HT-29 (cell line): ENCODE measurements around the gene DNAJC22. TPM values are rescaled to one million over a fixed set of nuclear protein-coding genes. Genes with fewer than 3 reads are reported as not detected.
A peak's percentile ranks its signal among the peaks of the same experiment; 100 is the strongest.

Source experiments
- DNase-seq: peaks from one replicate; pipeline ENCODE4 v3.0.0-alpha.2; 2015; ENCODE audit warnings: low spot score
- total RNA-seq: library from RNA; depleted of rRNA; stranded (reverse); fragments of >200 nt; shearing (Covaris generic); gene quantifications from 2 replicates; pipeline ENCODE4 v1.2.3, GENCODE V29; 2014

DNAJC22 gene
- total RNA-seq, 1 experiment from 2014 or later = 9.2 TPM

GRCh38 chr12:49344486-49345050 lies 2.1 kb upstream of the DNAJC22 start:
- no peak for DNase-seq

GRCh38 chr12:49345051-49345824 lies 1.4 kb upstream of the DNAJC22 start:
- DNase-seq = no peak

- no peak for DNase-seq
These were observed 646 bp upstream of the DNAJC22 start for GRCh38 chr12:49345825-49346658.

DNA sequence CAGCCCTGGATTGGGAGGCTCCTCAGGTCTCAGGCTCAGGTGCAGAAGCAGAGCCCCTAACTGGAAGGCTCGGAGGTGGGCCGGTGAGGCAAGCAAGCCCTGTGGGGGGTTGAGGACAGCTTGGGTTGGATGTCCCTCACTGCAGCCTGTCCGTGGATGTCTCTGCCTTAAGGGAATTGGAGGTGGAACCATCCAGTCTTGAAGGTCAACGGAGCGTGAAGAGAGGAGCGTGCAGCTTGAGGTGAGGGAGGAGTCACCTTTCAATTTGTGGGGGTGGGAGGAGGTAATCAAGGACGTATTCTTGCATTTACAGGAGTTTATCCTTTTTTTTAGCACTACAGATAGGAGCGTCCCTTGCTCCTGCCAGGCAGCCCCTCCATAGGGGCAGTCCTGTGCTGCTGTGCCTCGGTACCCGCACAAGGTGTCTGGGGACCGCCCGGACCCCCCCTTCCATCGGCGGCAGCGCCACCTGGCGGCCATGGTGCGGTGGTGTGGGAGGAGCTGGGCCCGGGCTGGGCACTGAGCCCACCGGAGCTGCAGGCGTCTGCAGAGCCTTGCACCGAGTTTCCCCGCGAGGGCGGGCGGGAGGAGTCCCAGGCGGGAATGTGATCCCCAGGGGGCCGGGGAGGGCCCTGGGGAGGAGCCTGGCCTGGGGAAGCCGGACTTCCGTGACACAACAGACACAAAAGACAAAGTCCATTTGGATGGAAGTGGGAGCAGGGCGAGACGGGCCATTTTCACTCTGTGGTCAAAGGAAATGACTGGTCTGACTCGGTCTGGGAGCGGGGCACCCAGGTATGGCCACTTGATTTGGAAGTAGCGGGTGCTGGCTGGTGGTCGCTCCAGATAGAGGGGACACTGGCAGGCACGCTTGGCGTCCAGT lies 864 bp downstream of the DNAJC22 start:
- DNase-seq = peak; percentile 87

GRCh38 chr12:49348781-49349180 lies 2.1 kb downstream of the DNAJC22 start:
- no peak for DNase-seq

DNA sequence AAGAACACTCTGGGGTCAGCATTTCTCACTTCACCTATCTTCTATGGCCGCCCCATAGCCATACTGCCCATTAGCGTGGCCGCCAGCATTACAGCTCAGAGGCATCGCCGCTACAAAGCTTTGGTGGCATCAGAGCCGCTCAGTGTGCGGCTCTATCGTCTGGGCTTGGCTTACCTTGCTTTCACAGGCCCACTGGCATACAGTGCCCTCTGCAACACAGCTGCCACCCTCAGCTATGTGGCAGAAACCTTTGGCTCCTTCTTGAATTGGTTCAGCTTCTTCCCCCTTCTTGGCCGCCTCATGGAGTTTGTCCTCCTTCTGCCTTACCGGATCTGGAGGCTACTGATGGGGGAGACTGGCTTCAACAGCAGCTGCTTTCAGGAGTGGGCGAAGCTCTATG lies 2.6 kb downstream of the DNAJC22 start:
- DNase-seq = no peak

- no peak for DNase-seq
These were observed 5.7 kb downstream of the DNAJC22 start for GRCh38 chr12:49352351-49352750.

DNA sequence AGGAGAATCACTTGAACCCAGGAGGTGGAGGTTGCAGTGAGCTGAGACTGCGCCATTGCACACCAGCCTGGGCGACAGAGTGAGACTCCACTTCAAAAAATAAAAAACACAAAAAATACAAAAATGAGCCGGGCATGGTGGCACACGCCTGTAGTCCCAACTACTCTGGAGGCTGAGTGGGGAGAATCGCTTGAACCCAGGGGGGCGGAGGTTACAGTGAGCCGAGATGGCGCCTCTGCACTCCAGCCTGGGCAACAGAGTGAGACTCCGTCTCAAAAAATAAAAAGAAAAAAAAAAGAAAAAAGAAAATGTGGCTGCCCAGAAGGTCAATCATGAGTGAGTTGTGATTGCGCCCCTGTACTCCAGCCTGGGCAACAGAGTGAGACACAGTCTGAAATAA lies 9.2 kb downstream of the DNAJC22 start:
- no peak for DNase-seq

GRCh38 chr12:49357103-49357678 lies 10.5 kb downstream of the DNAJC22 start:
- DNase-seq = peak; percentile 72

GRCh38 chr12:49358483-49359141 lies 11.9 kb downstream of the DNAJC22 start:
- peak; percentile 89 for DNase-seq

- DNase-seq = no peak
These were observed 13.0 kb downstream of the DNAJC22 start for GRCh38 chr12:49359671-49360070.

DNA sequence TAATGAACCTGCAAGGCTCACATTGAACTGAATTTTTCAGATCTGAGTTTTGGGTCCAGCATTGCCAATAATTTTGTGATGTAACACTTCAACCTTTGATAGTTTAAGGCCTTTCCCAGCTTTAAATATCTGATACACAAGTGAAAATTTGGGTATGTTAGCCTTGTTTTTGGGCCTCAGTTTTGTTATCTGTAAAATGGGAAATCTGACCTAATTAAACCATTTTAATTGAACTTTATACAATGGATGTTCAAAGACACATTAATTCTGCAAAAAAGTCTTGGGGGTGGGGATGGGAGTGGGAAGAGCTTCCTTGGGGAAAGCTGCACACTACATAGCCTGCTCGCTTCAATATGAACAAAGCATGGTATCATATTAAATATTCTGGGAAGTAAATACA lies 15.4 kb downstream of the DNAJC22 start:
- DNase-seq = no peak

GRCh38 chr12:49364989-49365388 lies 18.3 kb downstream of the DNAJC22 start:
- no peak for DNase-seq

- DNase-seq = no peak
These were observed 18.9 kb downstream of the DNAJC22 start for GRCh38 chr12:49365542-49365941.

DNA sequence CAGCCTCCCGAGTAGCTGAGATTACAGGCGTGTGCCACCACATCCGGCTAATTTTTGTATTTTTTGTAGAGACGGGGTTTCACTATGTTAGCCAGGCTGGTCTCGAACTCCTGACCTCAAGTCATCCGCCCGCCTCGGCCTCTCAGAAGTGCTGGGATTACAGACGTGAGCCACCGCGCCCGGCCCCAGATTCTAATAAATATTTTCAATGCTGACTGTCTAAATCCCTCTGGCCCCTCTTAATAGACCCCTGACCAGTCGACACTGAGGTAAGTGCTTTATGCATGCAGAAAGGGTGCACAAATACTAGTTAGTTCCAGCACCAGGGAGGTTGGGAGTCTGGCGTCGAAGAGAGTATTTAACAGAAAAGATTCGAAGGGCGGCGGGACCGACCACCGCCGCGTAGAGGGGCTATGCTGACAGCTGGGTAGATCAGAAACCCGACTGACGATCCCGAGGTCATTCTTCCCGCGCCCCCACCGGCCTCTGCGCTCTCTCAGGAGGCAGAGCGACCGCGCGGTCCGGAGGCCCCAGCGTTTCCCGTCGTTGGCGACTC lies 19.5 kb downstream of the DNAJC22 start:
- no peak for DNase-seq

GRCh38 chr12:49366652-49367380 lies 20.1 kb downstream of the DNAJC22 start:
- DNase-seq = peak; percentile 91

DNA sequence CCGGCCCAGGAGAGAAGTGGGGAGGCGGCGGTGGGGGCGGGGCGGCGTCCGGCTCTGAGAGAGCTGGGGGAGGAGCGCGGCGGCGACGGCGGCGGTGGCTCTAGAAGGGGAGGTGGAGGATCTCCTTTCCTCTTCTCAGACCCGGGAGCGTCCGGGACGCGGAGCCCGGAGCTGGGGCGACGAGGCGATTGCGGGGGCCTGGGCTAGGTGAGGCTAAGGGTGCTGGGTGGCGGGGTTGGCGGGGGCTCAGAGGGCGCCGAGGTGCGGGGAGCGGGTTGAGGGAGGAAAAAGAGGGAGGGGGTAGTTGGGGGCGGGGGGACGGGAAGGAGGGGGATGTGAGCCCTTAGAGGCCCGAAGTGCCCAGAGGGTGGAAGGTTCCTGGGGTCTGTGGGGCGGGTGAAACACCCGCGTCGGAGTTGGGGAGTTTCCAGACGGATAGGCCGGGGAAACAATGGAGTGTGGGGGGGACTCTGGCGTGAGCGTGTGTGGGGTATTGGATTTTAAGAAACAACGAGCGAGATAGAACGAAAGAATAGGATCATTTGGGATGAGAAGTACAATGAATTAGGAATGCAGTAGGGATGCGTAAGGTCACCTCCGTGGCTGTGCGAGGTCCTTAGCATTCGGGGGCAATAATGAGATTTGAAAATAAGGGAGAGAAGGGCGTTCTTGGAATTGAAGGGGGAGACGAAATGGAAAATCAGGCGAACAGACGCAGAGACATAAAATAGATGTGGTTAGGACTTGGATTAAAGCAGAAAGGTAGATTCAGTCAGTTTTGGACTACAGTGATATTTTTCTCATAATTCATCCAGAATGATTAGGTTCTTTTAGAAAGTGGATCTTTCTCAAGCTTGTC lies 20.9 kb downstream of the DNAJC22 start, which contains the start of gene SPATS2:
Gene SPATS2 (plus strand): TSS at position 82 of the 859 bp plus-strand sequence. CDS start 93,551 bp downstream, outside the sequence.
- peak; percentile 52 for DNase-seq

- no peak for DNase-seq
These were observed 21.5 kb downstream of the DNAJC22 start for GRCh38 chr12:49368240-49368600.
